Thymus (tissue), 11 donors: ENCODE data around the gene ACY1. TPM values are rescaled to one million over a fixed set of nuclear protein-coding genes. Genes with fewer than 3 reads are reported as not detected.
A peak's percentile ranks its signal among the peaks of the same experiment; 100 is the strongest.

Experiments used
- DNase-seq, 9 donors: peaks; one replicate each; pipeline ENCODE4 v3.0.0-alpha.2; 2013; ENCODE audit warnings: low spot score in 9 of 9, low read depth in 6 of 9, missing footprints in 1 of 9
- H3K27ac ChIP-seq, 2 donors: one replicate each; pipeline ENCODE4 v1.5.1; 2013; ENCODE audit warnings: control low read depth in 1 of 2, low read depth in 1 of 2, low read length in 1 of 2, mild to moderate bottlenecking in 1 of 2, moderate library complexity in 1 of 2
- H3K27me3 ChIP-seq, 2 donors: one replicate each; pipeline ENCODE4 v1.5.1; 2013; ENCODE audit warnings: low read length in 1 of 2; ENCODE audit not compliant: control insufficient read depth in 2 of 2, insufficient read depth in 1 of 2
- H3K36me3 ChIP-seq, 2 donors: one replicate each; pipeline ENCODE4 v1.5.1; 2013; ENCODE audit warnings: low read length in 1 of 2, mild to moderate bottlenecking in 1 of 2, moderate library complexity in 1 of 2; ENCODE audit not compliant: control insufficient read depth in 2 of 2, insufficient read depth in 2 of 2
- H3K4me1 ChIP-seq, 2 donors: one replicate each; pipeline ENCODE4 v1.5.1; 2013; ENCODE audit warnings: low read length in 2 of 2; ENCODE audit not compliant: control insufficient read depth in 2 of 2, insufficient read depth in 2 of 2
- H3K4me3 ChIP-seq, 2 donors: one replicate each; pipeline ENCODE4 v1.5.1; 2013; ENCODE audit warnings: low read length in 2 of 2, control low read depth in 1 of 2, mild to moderate bottlenecking in 1 of 2
- H3K9me3 ChIP-seq, 2 donors: one replicate each; pipeline ENCODE4 v1.5.1; 2013; ENCODE audit warnings: low read length in 1 of 2, mild to moderate bottlenecking in 1 of 2; ENCODE audit not compliant: control insufficient read depth in 2 of 2, insufficient read depth in 1 of 2
- WGBS: extraction: QIAGEN DNeasy Blood & Tissue Kit; methylation state at CpG from one replicate; pipeline ENCODE4 v1.1.7; 2013; 5-methylcytosine and 5-hydroxymethylcytosine counted together
- polyA plus RNA-seq: library from polyadenylated mRNA; stranded (reverse); fragments of 200-250 nt; gene quantifications from one replicate; pipeline ENCODE4 v1.2.3, GENCODE V29; 2013
- total RNA-seq: library from RNA; stranded (reverse); fragments of 120-200 nt; gene quantifications from one replicate; pipeline ENCODE4 v1.2.4, GENCODE V29; 2013
- donor health status: healthy.

Gene ACY1
- total and polyA plus RNA-seq, 2 donors, result 11.2 to 17.6 TPM

DNA sequence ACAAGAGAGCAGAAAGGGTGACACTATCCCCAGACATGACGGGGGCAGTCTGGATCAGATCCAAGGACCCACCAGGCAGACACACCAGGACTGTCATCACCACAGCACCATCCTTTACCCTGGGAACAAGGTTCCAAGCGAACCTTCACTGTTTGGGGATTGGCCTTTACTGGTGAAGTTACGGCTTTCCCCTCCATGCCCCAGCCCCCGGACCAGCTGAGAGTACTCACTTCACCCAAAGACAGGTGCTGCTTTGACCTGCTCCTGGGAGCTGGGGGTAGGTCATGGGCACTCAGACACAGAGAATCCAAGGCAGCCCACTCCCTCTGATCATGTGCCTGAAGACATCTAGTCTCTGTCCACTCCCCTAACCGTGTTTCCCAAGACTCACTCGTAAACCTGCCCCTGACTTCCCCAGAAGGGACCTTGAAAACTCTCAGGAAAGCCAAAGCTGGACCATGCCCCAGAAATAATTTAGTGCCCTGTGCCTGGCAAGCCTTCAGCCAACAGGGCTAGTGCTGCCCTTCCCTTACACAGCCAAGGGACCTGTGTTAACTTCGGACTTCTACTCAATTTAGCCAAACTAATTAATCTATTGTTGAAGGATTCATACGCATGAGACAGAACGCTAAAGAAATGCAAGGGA, 44.4 kb upstream of the ACY1 start:
- 98% methylated on average over 9 of the region's 9 CpGs for WGBS
- Histone ChIP-seq H3K4me3 (no peak overlapping the region), H3K27ac (no peak overlapping the region), H3K4me1 (peaks cover 11 to 19% of the 10 kb centered on the region in 2 donors), H3K9me3 (no peaks in the 10 kb centered on the region), H3K36me3 (peaks cover 27 to 37% of the 10 kb centered on the region in 2 donors), H3K27me3 (no peaks in the 10 kb centered on the region)
- DNase-seq, result no peak

GRCh38 chr3:51940648-51941462, 42.5 kb upstream of the ACY1 start:
- Histone ChIP-seq H3K9me3 (no peaks in the 10 kb centered on the region), H3K4me1 (peaks cover 11 to 19% of the 10 kb centered on the region in 2 donors), H3K27me3 (no peaks in the 10 kb centered on the region), H3K4me3 (peak overlapping the region; percentile 59 to 73), H3K27ac (no peak overlapping the region), H3K36me3 (peaks cover 12 to 24% of the 10 kb centered on the region in 2 donors)
- WGBS, result 50% methylated on average over 13 of the region's 13 CpGs
- DNase-seq, result no peak

DNA sequence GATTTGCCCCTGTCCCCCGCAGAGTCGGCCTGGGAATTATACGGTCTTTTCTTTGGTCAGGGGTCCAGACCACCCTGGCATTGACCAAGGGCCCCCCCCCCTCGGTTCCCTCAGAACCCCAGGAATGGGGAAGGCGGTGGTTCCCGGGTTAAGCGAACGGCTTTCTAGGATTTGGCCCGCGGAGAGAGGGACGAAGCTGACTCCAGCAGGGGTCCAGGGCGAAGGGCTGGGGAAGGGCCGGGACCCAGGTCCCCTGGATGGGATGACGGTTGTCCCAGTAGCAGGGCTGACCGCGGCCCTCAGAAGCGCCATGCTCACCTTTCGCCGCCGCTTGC, 41.9 kb upstream of the ACY1 start:
- under 1% methylated on average over 20 of the region's 20 CpGs for WGBS
- Histone ChIP-seq H3K36me3 (peaks cover 9 to 19% of the 10 kb centered on the region in 2 donors), H3K4me3 (peak overlapping the region; percentile 59 to 73)

GRCh38 chr3:51941798-51942602, 41.3 kb upstream of the ACY1 start, which contains the start of the genes PARP3 and RRP9:
Gene PARP3, plus strand, starts transcription at chr3:51942363. Its CDS starts 993 bp downstream, at chr3:51943356.
Gene RRP9, minus strand, starts transcription at chr3:51941904. Its CDS starts 37 bp downstream, at chr3:51941867.
- Histone ChIP-seq H3K9me3 (no peaks in the 10 kb centered on the region), H3K4me1 (peaks cover 11 to 19% of the 10 kb centered on the region in 2 donors), H3K27me3 (no peaks in the 10 kb centered on the region), H3K4me3 (peak within 1 kb of the TSS; percentile 59 to 73), H3K27ac (peak within 1 kb of the TSS; percentile 51 to 80), H3K36me3 (peaks cover 3 to 14% of the 10 kb centered on the region in 2 donors)
- peak; percentile 98 to 100 (median 99) for DNase-seq
- WGBS, result 3% methylated on average over 67 of the region's 67 CpGs

More for the DNA sequence above, 41.9 kb upstream of the ACY1 start:
- Histone ChIP-seq H3K27ac (peak overlapping the region in 1 of 2 donors; percentile 26), H3K27me3 (no peaks in the 10 kb centered on the region), H3K9me3 (no peaks in the 10 kb centered on the region), H3K4me1 (peaks cover 11 to 19% of the 10 kb centered on the region in 2 donors)
- no peak for DNase-seq

GRCh38 chr3:51942603-51943450, 40.5 kb upstream of the ACY1 start:
- H3K27me3 ChIP-seq, result no peaks in the 10 kb centered on the region
- H3K27ac ChIP-seq, result peak overlapping the region; percentile 51 to 80
- 70% methylated on average over 17 of the region's 17 CpGs for whole genome bisulfite sequencing
- peaks cover 11 to 19% of the 10 kb centered on the region in 2 donors for H3K4me1 ChIP-seq
- peak in 2 of 9 donors; percentile 4 to 40 for DNase-seq
- no peaks in the 10 kb centered on the region for H3K9me3 ChIP-seq
- peak overlapping the region; percentile 57 to 62 for H3K4me3 ChIP-seq
- peaks cover 0 to 6% of the 10 kb centered on the region in 2 donors for H3K36me3 ChIP-seq

GRCh38 chr3:51943451-51944391, 39.6 kb upstream of the ACY1 start:
- H3K4me1 ChIP-seq, result peaks cover 11 to 19% of the 10 kb centered on the region in 2 donors
- peaks cover 0 to 2% of the 10 kb centered on the region in 2 donors for H3K36me3 ChIP-seq
- WGBS, result 98% methylated on average over 21 of the region's 21 CpGs
- DNase-seq, result no peak
- no peak overlapping the region for H3K27ac ChIP-seq
- H3K4me3 ChIP-seq, result no peak overlapping the region
- H3K27me3 ChIP-seq, result no peaks in the 10 kb centered on the region
- H3K9me3 ChIP-seq, result no peaks in the 10 kb centered on the region

GRCh38 chr3:51944451-51945021, 38.8 kb upstream of the ACY1 start:
- no peaks in the 10 kb centered on the region for H3K9me3 ChIP-seq
- peaks cover 0 to 2% of the 10 kb centered on the region in 2 donors for H3K27me3 ChIP-seq
- no peak for DNase-seq
- no peak overlapping the region for H3K4me3 ChIP-seq
- no peak overlapping the region for H3K27ac ChIP-seq
- peaks cover 11 to 19% of the 10 kb centered on the region in 2 donors for H3K4me1 ChIP-seq
- no peaks in the 10 kb centered on the region for H3K36me3 ChIP-seq
- WGBS, result 94% methylated on average over 11 of the region's 11 CpGs
